Measurements from ENCODE around the gene NECTIN1.

The NECTIN1 gene

DNA sequence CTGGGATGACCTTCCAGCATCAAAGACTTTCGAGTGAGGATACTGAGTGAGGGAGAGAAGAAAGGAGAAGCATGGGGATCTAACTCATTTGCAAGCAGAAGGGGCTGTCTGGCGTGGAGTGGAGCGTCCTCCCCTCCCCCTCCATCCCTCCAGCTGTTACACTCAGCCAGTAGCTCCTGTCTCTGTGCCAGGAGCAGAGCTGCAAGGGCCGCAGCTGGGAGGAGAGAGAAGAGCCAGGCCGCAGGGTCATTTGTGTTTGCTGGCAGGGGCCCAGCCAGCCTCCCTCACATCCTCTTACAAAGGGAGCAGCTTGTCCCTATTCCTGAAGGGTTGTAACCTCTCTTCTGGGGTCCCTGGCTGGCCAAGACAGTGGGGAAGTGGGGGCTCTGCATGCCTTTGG is 57.9 kb downstream of the NECTIN1 start:
- no peak for FAIRE-seq

GRCh38 chr11:119669487-119669886 is 59.5 kb downstream of the NECTIN1 start:
- no peak for FAIRE-seq

GRCh38 chr11:119668676-119669075 is 60.3 kb downstream of the NECTIN1 start:
- FAIRE-seq = no peak

- no peak for FAIRE-seq
Measured at GRCh38 chr11:119666463-119667131, 62.4 kb downstream of the NECTIN1 start.

DNA sequence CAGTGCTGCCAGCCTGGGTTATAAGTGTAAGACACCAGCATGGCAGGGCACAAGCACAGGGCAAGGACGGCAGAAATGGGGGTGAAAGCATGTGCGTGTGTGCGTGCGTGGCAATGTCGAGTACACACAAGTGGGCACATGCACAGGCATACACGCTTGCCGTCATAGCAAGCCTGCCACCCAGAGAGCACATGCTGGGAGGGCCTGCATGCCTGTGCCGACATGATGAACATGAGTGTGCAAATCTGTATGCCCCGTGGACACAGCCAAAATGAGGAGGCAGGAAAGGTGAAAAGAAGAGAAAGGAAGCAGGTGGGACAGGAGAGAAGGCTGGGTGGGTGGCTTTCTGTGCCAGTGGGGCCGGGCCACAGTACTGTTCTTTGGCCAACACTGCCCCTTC is 62.9 kb downstream of the NECTIN1 start:
- no peak for FAIRE-seq

DNA sequence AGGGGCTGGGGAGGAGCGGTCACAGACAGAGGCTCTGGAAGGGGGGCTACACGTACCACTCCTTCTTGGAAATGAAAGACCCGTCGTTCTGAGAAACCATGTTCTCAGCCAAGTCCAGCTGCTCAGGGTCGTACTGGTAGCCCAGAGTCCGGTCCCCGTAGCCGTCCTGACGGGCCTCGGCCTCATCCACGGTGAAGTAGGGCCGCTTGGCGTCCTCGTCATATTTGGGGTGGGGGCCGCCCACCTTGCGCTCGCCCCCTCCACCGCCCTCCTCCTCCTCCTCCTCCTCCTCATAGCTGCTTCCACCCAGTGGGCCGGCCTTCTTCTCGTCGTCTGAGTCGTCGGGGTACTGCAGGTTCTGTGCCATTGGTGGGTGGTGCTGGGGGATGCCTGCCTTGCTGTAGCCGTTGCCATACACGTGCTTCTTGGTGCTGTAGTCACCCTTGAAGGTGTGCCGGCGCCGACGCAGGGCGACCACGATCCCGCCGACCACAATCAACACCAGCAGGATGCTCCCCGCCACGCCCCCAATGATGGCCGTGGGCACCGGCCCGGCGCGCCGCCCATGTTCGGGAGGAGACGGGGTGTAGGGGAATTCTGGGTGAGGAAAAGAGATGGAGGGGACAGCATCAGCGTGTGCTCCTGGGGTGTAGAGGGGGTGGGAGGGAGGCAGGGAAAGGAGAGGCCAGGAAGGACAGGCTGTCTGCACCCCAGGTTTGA is 64.1 kb downstream of the NECTIN1 start:
- FAIRE-seq = no peak

GRCh38 chr11:119664063-119664572 is 64.9 kb downstream of the NECTIN1 start:
- no peak for FAIRE-seq

GRCh38 chr11:119663279-119663678 is 65.7 kb downstream of the NECTIN1 start:
- FAIRE-seq = no peak

GRCh38 chr11:119661226-119661625 is 67.8 kb downstream of the NECTIN1 start:
- FAIRE-seq = no peak

- FAIRE-seq = no peak
Measured at GRCh38 chr11:119659971-119660723, 68.9 kb downstream of the NECTIN1 start.

DNA sequence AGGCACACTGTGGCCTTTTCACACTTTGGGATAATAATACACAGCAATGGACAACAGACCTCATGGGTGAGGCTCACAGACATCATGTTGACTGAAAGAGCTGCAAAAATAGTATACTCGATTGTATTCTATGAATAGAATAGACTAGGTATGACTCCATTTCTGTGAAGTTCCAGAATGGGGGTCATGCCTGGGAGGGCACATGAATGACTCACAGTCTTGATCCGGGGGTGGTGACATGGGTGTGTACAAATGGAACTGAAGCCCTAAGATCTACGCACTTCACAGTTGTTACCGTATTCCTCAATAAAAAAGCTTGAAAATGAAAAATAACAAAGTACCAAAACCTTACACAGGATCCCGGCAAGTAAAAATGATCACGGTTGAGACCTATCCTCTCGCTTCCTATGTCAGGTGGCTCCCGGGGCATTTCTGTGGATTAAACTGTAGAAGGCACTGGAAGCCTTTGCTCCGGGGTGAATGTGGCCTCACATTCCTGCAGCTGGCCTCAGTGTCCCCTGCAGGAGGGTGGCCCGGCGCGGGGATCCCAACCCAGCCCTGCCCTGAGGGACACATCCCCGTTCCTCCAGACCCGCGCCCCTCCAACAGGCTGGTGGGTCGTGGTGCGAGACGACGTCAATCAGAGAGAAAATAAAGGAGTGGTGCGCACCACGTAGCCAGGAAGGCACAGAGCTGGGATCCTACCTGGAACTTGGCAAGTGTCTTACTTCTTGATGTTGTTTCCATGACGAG is 75.9 kb downstream of the NECTIN1 start:
- no peak for FAIRE-seq

- FAIRE-seq = no peak
Measured at GRCh38 chr11:119651802-119652584, 77.0 kb downstream of the NECTIN1 start.

DNA sequence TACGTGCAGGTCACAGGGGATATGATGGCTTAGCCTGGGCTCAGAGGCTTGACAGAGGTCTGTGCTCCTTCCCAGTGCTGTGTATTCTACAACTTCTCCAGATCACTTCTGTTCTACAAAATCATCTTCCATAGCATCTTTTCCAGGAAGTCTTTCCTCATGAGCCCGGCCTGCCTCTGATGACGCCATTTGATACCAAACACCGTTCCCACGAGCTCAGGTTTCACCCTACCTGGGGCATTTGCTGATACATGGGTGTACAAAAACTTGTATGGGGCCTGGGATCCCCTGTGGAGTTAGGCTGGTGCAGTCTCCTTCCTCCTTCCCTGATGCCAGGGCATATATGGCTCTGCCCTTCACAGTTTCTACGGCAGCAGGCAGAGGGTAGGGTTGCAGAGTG is 78.7 kb downstream of the NECTIN1 start:
- FAIRE-seq = no peak

- no peak for FAIRE-seq
Measured at GRCh38 chr11:119647254-119647653, 81.7 kb downstream of the NECTIN1 start.

GRCh38 chr11:119645018-119645417 is 84.0 kb downstream of the NECTIN1 start:
- FAIRE-seq = no peak

- no peak for FAIRE-seq
Measured at GRCh38 chr11:119644502-119644901, 84.5 kb downstream of the NECTIN1 start.

GRCh38 chr11:119643876-119644225 is 85.1 kb downstream of the NECTIN1 start:
- FAIRE-seq = no peak

GRCh38 chr11:119643212-119643875 is 85.7 kb downstream of the NECTIN1 start:
- FAIRE-seq = no peak

DNA sequence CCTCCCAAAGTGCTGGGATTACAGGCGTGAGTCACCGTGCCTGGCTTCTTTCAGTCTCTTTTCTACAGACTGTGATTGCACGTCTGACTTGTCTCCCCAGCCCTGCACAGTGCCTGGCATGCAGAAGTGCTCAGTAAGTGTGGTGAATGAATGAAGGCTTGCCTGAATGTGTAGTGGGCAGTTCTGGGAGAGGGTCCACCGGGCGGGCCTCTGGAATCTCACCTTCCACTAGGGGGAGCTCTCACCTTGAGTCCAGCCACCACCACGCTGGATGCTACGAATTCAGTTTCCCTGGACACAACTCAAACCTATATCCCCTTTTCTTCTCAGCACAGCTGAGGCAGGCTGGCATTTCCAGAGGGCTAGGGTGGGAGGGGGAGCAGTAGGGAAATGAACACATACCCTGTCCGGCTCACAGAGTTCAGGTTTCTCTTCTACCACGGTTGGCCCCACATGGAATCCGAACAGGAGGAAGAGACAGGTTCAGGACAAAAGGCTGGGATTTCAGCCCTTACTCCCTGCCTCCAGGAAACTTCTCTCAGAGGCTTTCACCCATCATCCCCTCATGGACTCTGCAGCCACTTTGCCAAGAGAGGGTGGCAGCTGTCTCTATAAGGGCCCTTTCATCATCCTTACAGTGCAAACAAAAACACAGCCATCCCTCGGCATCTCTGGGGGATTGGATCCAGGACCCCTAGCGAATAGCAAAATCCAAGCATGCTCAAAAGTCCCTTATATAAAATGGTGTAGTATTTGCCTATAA is 86.8 kb downstream of the NECTIN1 start:
- no peak for FAIRE-seq

- FAIRE-seq = no peak
Measured at GRCh38 chr11:119640541-119640940, 88.5 kb downstream of the NECTIN1 start.

Measured in A204.1 (cell line).